M059J (cell line): ENCODE data around the gene SLC22A12. TPM values are rescaled to one million over a fixed set of nuclear protein-coding genes. Genes with fewer than 3 reads are reported as not detected.

ENCODE experiments used
- DNase-seq: peaks from one replicate; pipeline ENCODE4 v3.0.0-alpha.2; 2012; ENCODE audit warnings: low read depth
- total RNA-seq: library from RNA; depleted of rRNA; stranded (reverse); fragments of >200 nt; shearing (Covaris generic); gene quantifications from 2 replicates; pipeline ENCODE4 v1.2.3, GENCODE V29; 2014

SLC22A12 gene
- total RNA-seq, 1 experiment from 2014 or later, result not detected

- no peak for DNase-seq
These were observed 13.6 kb downstream of the SLC22A12 start for GRCh38 chr11:64604458-64605243.

GRCh38 chr11:64605244-64605560 is 14.2 kb downstream of the SLC22A12 start:
- DNase-seq, result no peak

- no peak for DNase-seq
These were observed 14.9 kb downstream of the SLC22A12 start for GRCh38 chr11:64605656-64606585.

GRCh38 chr11:64606796-64607380 is 15.9 kb downstream of the SLC22A12 start:
- no peak for DNase-seq

GRCh38 chr11:64607381-64607985 is 16.5 kb downstream of the SLC22A12 start:
- no peak for DNase-seq

GRCh38 chr11:64608046-64608445 is 17.0 kb downstream of the SLC22A12 start:
- DNase-seq, result no peak

GRCh38 chr11:64608636-64609035 is 17.6 kb downstream of the SLC22A12 start:
- no peak for DNase-seq

- DNase-seq, result no peak
These were observed 18.5 kb downstream of the SLC22A12 start for GRCh38 chr11:64609436-64610047.

GRCh38 chr11:64610596-64610995 is 19.6 kb downstream of the SLC22A12 start:
- no peak for DNase-seq

- no peak for DNase-seq
These were observed 20.2 kb downstream of the SLC22A12 start for GRCh38 chr11:64611176-64611575.

- peak; percentile 52 for DNase-seq
These were observed 21.0 kb downstream of the SLC22A12 start for GRCh38 chr11:64611869-64612646.

GRCh38 chr11:64613648-64614047 is 22.6 kb downstream of the SLC22A12 start:
- no peak for DNase-seq

GRCh38 chr11:64614917-64615316 is 23.9 kb downstream of the SLC22A12 start:
- DNase-seq, result no peak

- no peak for DNase-seq
These were observed 25.8 kb downstream of the SLC22A12 start for GRCh38 chr11:64616817-64617216.

- DNase-seq, result no peak
These were observed 28.2 kb downstream of the SLC22A12 start for GRCh38 chr11:64619196-64619595.

GRCh38 chr11:64619811-64620380 is 28.9 kb downstream of the SLC22A12 start:
- DNase-seq, result peak; percentile 46

GRCh38 chr11:64620381-64620971 is 29.5 kb downstream of the SLC22A12 start:
- peak; percentile 56 for DNase-seq

- no peak for DNase-seq
These were observed 30.4 kb downstream of the SLC22A12 start for GRCh38 chr11:64621283-64622019.

GRCh38 chr11:64622681-64623080 is 31.7 kb downstream of the SLC22A12 start:
- DNase-seq, result no peak
